Uterus (tissue), 4 donors: ENCODE data around the gene AOC3. TPM values are rescaled to one million over a fixed set of nuclear protein-coding genes. Genes with fewer than 3 reads are reported as not detected.
"Not testable (repeated sequence)": the region's sequence is repeated elsewhere in the genome, so short reads cannot be mapped to it uniquely, and the experiment has no call there.

Experiments used
- DNase-seq, 2 donors: peaks; one replicate each; pipeline ENCODE4 v3.0.0-alpha.2; 2019 to 2020
- H3K27ac ChIP-seq, 2 donors: fragments of 200-600 bp; sonication (generic); 1 replicate in 1 of 2; 2 replicates in 1 of 2; pipeline ENCODE4 v1.5.1; 2016 to 2018
- H3K27me3 ChIP-seq, 2 donors: fragments of 200-600 bp; sonication (generic); one replicate each; pipeline ENCODE4 v1.5.1; 2018 to 2019; ENCODE audit warnings: control low read depth in 1 of 2
- H3K36me3 ChIP-seq, 2 donors: fragments of 200-600 bp; sonication (generic); one replicate each; pipeline ENCODE4 v1.5.1; 2019; ENCODE audit warnings: control low read depth in 1 of 2
- H3K4me1 ChIP-seq, 2 donors: fragments of 200-600 bp; sonication (generic); one replicate each; pipeline ENCODE4 v1.5.1; 2018 to 2019; ENCODE audit warnings: control low read depth in 1 of 2
- H3K4me3 ChIP-seq, 2 donors: fragments of 200-600 bp; sonication (generic); 1 replicate in 1 of 2; 2 replicates in 1 of 2; pipeline ENCODE4 v1.5.1; 2018 to 2019; ENCODE audit warnings: mild to moderate bottlenecking in 1 of 2
- H3K9me3 ChIP-seq, 2 donors: fragments of 200-600 bp; sonication (generic); one replicate each; pipeline ENCODE4 v1.5.1; 2019; ENCODE audit warnings: control low read depth in 1 of 2
- CTCF ChIP-seq, 4 experiments: fragments of 200-600 bp in 2 of 4; fragments of 450-650 bp in 2 of 4; sonication (generic) in 2 of 4; IDR thresholded peaks; one replicate each; pipeline ENCODE4 v1.5.1; 2016 to 2019; ENCODE audit warnings: antibody characterized with exemption in 4 of 4, mild to moderate bottlenecking in 2 of 4, moderate library complexity in 1 of 4
- POLR2A ChIP-seq, 2 donors: fragments of 450-650 bp; IDR thresholded peaks; one replicate each; pipeline ENCODE4 v1.6.1; 2016; ENCODE audit warnings: antibody characterized with exemption in 2 of 2, mild to moderate bottlenecking in 1 of 2, moderate library complexity in 1 of 2
- intact Hi-C: fragments of 100-400 bp; cut with DNase I; formaldehyde crosslinking; loops from one replicate; pipeline ENCODE4 v1.15.1; 2023; ENCODE audit warnings: low total_unique reads
- total RNA-seq, 4 donors: library from RNA; depleted of rRNA in 3 of 4; stranded (reverse); fragments of >200 nt in 3 of 4; gene quantifications; one replicate each; pipeline versions ENCODE4 v1.1.0 to v1.2.4, GENCODE V29; 2014 to 2023
- donor health status: DM: yes; HTN: yes; CAD: no.

Gene AOC3
- total RNA-seq, 4 donors from 2014 or later: 11.8 to 86.2 (median 15.5) TPM

GRCh38 chr17:42848093-42848492 lies 2.9 kb upstream of the AOC3 start:
- Histone ChIP-seq H3K27ac (no peak overlapping the region), H3K27me3 (no peaks in the 10 kb centered on the region), H3K4me3 (no peak overlapping the region), H3K36me3 (no peaks in the 10 kb centered on the region), H3K4me1 (no peaks in the 10 kb centered on the region), H3K9me3 (no peaks in the 10 kb centered on the region)
- no peak for DNase-seq
- intact Hi-C loops: no loop called here
- TF ChIP-seq CTCF (IDR thresholded peaks at IDR 0.05) (no peak), POLR2A (IDR thresholded peaks at IDR 0.05) (no peak)

- no peaks in the 10 kb centered on the region for H3K9me3 ChIP-seq
- no peak overlapping the region for H3K27ac ChIP-seq
- H3K36me3 ChIP-seq: no peaks in the 10 kb centered on the region
- no peak for DNase-seq
- TF ChIP-seq CTCF (IDR thresholded peaks at IDR 0.05) (no peak), POLR2A (IDR thresholded peaks at IDR 0.05) (no peak)
- no peaks in the 10 kb centered on the region for H3K27me3 ChIP-seq
- H3K4me1 ChIP-seq: no peaks in the 10 kb centered on the region
- H3K4me3 ChIP-seq: no peak overlapping the region
- intact Hi-C loops: no loop called here
Measured at GRCh38 chr17:42849031-42849430, 2.0 kb upstream of the AOC3 start.

GRCh38 chr17:42849451-42850181 lies 1.4 kb upstream of the AOC3 start:
- no peak overlapping the region for H3K4me3 ChIP-seq
- H3K27ac ChIP-seq: peak overlapping the region; percentile 77 to 79
- no peaks in the 10 kb centered on the region for H3K27me3 ChIP-seq
- DNase-seq: peak in 1 of 2 donors; percentile 39
- TF ChIP-seq CTCF (IDR thresholded peaks at IDR 0.05): no peak
- TF ChIP-seq POLR2A (IDR thresholded peaks at IDR 0.05): no peak
- H3K4me1 ChIP-seq: no peaks in the 10 kb centered on the region
- H3K36me3 ChIP-seq: no peaks in the 10 kb centered on the region
- no peaks in the 10 kb centered on the region for H3K9me3 ChIP-seq
- intact Hi-C loops: no loop called here

GRCh38 chr17:42851371-42852240 lies 607 bp downstream of the AOC3 start:
- Histone ChIP-seq H3K4me3 (peak overlapping the region; percentile 34 to 50), H3K27ac (peak overlapping the region; percentile 77 to 79)
- intact Hi-C loops, H3K27me3 ChIP-seq, H3K4me1 ChIP-seq, DNase-seq, H3K36me3 ChIP-seq, H3K9me3 ChIP-seq: not testable (repeated sequence)

GRCh38 chr17:42852351-42852750 lies 1.4 kb downstream of the AOC3 start:
- peak overlapping the region; percentile 19 to 31 for H3K4me3 ChIP-seq
- no peaks in the 10 kb centered on the region for H3K27me3 ChIP-seq
- DNase-seq: no peak
- H3K4me1 ChIP-seq: no peaks in the 10 kb centered on the region
- H3K36me3 ChIP-seq: no peaks in the 10 kb centered on the region
- no peaks in the 10 kb centered on the region for H3K9me3 ChIP-seq
- no peak for TF ChIP-seq POLR2A (IDR thresholded peaks at IDR 0.05)
- no peak for TF ChIP-seq CTCF (IDR thresholded peaks at IDR 0.05)
- H3K27ac ChIP-seq: peak overlapping the region; percentile 77 to 79
- intact Hi-C loops: no loop called here
